GM12878 (cell line): Measurements from ENCODE around the gene DUSP7.
A peak's percentile ranks its signal among the peaks of the same experiment; 100 is the strongest.

ENCODE experiments used
- ATF3 ChIP-seq: IDR thresholded peaks from 2 replicates; pipeline ENCODE4 v1.6.1; 2011; ENCODE audit warnings: low read depth, mild to moderate bottlenecking, low read length, moderate library complexity, borderline replicate concordance; ENCODE audit errors: extremely low read depth
- CEBPB ChIP-seq, 2 experiments: fragments of 150-350 bp in 1 of 2; IDR thresholded peaks; 2 replicates each; pipeline ENCODE4 v1.6.1; 2012 to 2014; ENCODE audit warnings: low read depth in 2 of 2, low read length in 2 of 2, borderline replicate concordance in 1 of 2, inconsistent platforms in 1 of 2
- KDM1A ChIP-seq: fragments of 200-600 bp; sonication (generic); IDR thresholded peaks from 2 replicates; pipeline ENCODE4 v1.6.1; 2016; ENCODE audit warnings: borderline replicate concordance
- MYC ChIP-seq: IDR thresholded peaks from 2 replicates; pipeline ENCODE4 v1.6.1; 2011; ENCODE audit warnings: mild to moderate bottlenecking, low read length, moderate library complexity, inconsistent platforms; ENCODE audit not compliant: insufficient read depth, insufficient replicate concordance, insufficient read length, severe bottlenecking
- PAX5 ChIP-seq: IDR thresholded peaks from 2 replicates; pipeline ENCODE4 v1.6.1; 2011; ENCODE audit warnings: low read depth, low read length, borderline replicate concordance
- PAX8 ChIP-seq: fragments of 450-650 bp; IDR thresholded peaks from 2 replicates; pipeline ENCODE4 v1.6.1; 2017; ENCODE audit warnings: mild to moderate bottlenecking, moderate library complexity
- POLR2AphosphoS5 ChIP-seq: IDR thresholded peaks from 2 replicates; pipeline ENCODE4 v1.6.1; 2011; ENCODE audit warnings: mild to moderate bottlenecking, low read length, inconsistent platforms
- SRF ChIP-seq, 2 experiments: IDR thresholded peaks; 2 replicates each; pipeline ENCODE4 v1.6.1; 2011; ENCODE audit warnings: low read depth in 2 of 2, low read length in 2 of 2, mild to moderate bottlenecking in 1 of 2, moderate library complexity in 1 of 2
- TF ChIP-seq, protein P1 (sequence below), 3 experiments: IDR thresholded peaks in 2 of 3; conservative IDR thresholded peaks in 1 of 3; 2 replicates each; pipeline ENCODE4 v1.5.1; 2011; ENCODE audit warnings: low read depth in 3 of 3, low read length in 3 of 3, mild to moderate bottlenecking in 3 of 3, control low read depth in 2 of 3, moderate library complexity in 2 of 3, inconsistent platforms in 1 of 3, mixed read lengths in 1 of 3; ENCODE audit not compliant: control insufficient read depth in 2 of 3, insufficient read depth in 1 of 3; ENCODE audit errors: extremely low read depth in 1 of 3
- TF ChIP-seq, protein P2 (sequence below): fragments of 450-650 bp; IDR thresholded peaks from 2 replicates; pipeline ENCODE4 v1.6.1; 2014; ENCODE audit warnings: mild to moderate bottlenecking
- TF ChIP-seq, protein P3 (sequence below): fragments of 450-650 bp; IDR thresholded peaks from 2 replicates; pipeline ENCODE4 v1.6.1; 2017; ENCODE audit warnings: antibody characterized with exemption, mild to moderate bottlenecking, moderate library complexity

DNA sequence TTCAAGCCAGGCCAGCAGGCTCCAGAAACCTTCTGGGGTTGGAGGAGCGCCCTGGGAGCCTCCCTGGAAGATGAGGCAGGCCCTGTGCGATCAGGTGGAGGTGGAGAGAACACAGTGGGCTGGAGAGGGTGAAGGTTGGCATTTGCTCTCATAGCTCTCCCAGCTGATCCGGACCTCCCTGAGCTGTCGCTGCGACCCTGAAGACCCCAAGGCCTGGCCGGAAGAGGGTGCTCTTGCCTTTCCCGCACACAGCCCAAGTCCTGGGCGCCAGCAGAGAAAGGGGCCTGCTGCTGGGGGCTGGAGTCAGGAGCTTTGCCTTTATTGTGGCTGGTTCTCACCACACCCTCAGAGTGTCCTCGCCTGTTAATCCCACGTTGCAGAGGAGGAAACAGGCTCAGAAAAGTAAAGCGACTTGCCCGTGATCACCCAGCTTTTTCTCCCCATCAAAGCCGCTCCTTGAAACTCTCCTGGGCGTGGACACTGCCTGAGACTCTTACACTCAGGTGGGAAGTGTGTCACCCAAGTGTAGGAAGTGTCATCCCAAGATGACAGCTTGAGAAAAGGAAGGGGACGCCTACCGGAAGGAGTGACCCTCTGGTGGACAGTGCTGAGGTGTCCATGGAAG, 52.1 kb downstream of the DUSP7 start:
- no peak for TF ChIP-seq POLR2AphosphoS5
- TF ChIP-seq MYC, result no peak
- TF ChIP-seq PAX8, result no peak
- TF ChIP-seq SRF (IDR thresholded peaks at IDR 0.05; ENCODE audit: low read depth in 2 of 2, low read length in 2 of 2), result no peak
- TF ChIP-seq, protein P1, sequence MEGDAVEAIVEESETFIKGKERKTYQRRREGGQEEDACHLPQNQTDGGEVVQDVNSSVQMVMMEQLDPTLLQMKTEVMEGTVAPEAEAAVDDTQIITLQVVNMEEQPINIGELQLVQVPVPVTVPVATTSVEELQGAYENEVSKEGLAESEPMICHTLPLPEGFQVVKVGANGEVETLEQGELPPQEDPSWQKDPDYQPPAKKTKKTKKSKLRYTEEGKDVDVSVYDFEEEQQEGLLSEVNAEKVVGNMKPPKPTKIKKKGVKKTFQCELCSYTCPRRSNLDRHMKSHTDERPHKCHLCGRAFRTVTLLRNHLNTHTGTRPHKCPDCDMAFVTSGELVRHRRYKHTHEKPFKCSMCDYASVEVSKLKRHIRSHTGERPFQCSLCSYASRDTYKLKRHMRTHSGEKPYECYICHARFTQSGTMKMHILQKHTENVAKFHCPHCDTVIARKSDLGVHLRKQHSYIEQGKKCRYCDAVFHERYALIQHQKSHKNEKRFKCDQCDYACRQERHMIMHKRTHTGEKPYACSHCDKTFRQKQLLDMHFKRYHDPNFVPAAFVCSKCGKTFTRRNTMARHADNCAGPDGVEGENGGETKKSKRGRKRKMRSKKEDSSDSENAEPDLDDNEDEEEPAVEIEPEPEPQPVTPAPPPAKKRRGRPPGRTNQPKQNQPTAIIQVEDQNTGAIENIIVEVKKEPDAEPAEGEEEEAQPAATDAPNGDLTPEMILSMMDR (IDR thresholded peaks at IDR 0.05 in 2 of 3, conservative IDR thresholded peaks at IDR 0.05 in 1 of 3; ENCODE audit: control insufficient read depth in 2 of 3, extremely low read depth in 1 of 3, insufficient read depth in 1 of 3, low read depth in 3 of 3, low read length in 3 of 3), result peak; percentile 43 to 71 (median 68)
- TF ChIP-seq, protein P2, sequence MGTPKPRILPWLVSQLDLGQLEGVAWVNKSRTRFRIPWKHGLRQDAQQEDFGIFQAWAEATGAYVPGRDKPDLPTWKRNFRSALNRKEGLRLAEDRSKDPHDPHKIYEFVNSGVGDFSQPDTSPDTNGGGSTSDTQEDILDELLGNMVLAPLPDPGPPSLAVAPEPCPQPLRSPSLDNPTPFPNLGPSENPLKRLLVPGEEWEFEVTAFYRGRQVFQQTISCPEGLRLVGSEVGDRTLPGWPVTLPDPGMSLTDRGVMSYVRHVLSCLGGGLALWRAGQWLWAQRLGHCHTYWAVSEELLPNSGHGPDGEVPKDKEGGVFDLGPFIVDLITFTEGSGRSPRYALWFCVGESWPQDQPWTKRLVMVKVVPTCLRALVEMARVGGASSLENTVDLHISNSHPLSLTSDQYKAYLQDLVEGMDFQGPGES, result no peak
- no peak for TF ChIP-seq PAX5
- TF ChIP-seq, protein P3, sequence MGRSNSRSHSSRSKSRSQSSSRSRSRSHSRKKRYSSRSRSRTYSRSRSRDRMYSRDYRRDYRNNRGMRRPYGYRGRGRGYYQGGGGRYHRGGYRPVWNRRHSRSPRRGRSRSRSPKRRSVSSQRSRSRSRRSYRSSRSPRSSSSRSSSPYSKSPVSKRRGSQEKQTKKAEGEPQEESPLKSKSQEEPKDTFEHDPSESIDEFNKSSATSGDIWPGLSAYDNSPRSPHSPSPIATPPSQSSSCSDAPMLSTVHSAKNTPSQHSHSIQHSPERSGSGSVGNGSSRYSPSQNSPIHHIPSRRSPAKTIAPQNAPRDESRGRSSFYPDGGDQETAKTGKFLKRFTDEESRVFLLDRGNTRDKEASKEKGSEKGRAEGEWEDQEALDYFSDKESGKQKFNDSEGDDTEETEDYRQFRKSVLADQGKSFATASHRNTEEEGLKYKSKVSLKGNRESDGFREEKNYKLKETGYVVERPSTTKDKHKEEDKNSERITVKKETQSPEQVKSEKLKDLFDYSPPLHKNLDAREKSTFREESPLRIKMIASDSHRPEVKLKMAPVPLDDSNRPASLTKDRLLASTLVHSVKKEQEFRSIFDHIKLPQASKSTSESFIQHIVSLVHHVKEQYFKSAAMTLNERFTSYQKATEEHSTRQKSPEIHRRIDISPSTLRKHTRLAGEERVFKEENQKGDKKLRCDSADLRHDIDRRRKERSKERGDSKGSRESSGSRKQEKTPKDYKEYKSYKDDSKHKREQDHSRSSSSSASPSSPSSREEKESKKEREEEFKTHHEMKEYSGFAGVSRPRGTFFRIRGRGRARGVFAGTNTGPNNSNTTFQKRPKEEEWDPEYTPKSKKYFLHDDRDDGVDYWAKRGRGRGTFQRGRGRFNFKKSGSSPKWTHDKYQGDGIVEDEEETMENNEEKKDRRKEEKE, result no peak
- TF ChIP-seq ATF3, result no peak
- no peak for TF ChIP-seq KDM1A
- no peak for TF ChIP-seq CEBPB (IDR thresholded peaks at IDR 0.05; ENCODE audit: borderline replicate concordance in 1 of 2, low read depth in 2 of 2, low read length in 2 of 2)
